ENCODE measurements around the gene ZNF639. TPM values are rescaled to one million over a fixed set of nuclear protein-coding genes. Genes with fewer than 3 reads are reported as not detected.

ZNF639 gene
- total and polyA plus RNA-seq, 4 donors: 22.5 to 40.0 (median 33.6) TPM

DNA sequence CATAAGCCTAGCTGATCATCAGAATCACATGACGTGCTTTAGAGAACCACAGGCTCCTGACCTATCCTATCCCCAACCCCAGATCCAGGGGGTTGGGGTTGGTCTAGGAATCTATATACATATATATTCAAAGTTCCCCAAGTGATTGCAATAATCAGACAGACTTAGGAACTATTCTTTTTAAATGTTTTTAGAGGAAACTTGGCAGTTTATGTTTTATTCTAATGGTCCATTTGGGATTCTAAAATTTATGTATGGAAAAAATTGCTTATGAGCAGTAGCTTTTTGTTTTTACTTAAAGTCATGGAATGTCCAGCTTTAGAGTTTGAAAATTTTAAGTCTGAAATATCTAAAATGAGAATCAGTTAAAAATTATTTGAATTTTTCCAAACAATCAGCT lies 46.8 kb downstream of the ZNF639 start:
- Histone ChIP-seq H3K27ac (ENCODE audit: low read depth in 1 of 2, low read length in 2 of 2) (no peak overlapping the region), H3K4me1 (ENCODE audit: control insufficient read depth in 1 of 2, insufficient read depth in 2 of 2, low read length in 2 of 2) (no peaks in the 10 kb centered on the region), H3K36me3 (ENCODE audit: control insufficient read depth in 1 of 2, insufficient read depth in 2 of 2, low read length in 1 of 2) (peaks cover 0 to 4% of the 10 kb centered on the region in 2 donors), H3K9me3 (ENCODE audit: control insufficient read depth, low read length) (no peaks in the 10 kb centered on the region), H3K4me3 (ENCODE audit: low read length in 2 of 2) (no peak overlapping the region), H3K27me3 (ENCODE audit: control insufficient read depth in 1 of 2, insufficient read depth in 2 of 2, low read length in 1 of 2) (no peaks in the 10 kb centered on the region)
- DNase-seq (no peak), ATAC-seq (ENCODE audit: low FRiP score) (no peak)
- 91 to 94% methylated on average over 1 of the region's 1 CpG for WGBS, 2 donors
- intact Hi-C loops (cut with DNase I): no loop called here

GRCh38 chr3:179373938-179374337 lies 51.1 kb downstream of the ZNF639 start:
- DNase-seq (no peak), ATAC-seq (ENCODE audit: low FRiP score) (no peak)
- WGBS, 2 donors: 97% methylated on average over 6 of the region's 6 CpGs
- no peaks in the 10 kb centered on the region for H3K36me3 ChIP-seq (ENCODE audit: control insufficient read depth in 1 of 2, insufficient read depth in 2 of 2, low read length in 1 of 2)
- H3K27ac ChIP-seq (ENCODE audit: low read depth in 1 of 2, low read length in 2 of 2): no peak overlapping the region
- H3K27me3 ChIP-seq (ENCODE audit: control insufficient read depth in 1 of 2, insufficient read depth in 2 of 2, low read length in 1 of 2): no peaks in the 10 kb centered on the region
- intact Hi-C loops (cut with DNase I): no loop called here
- H3K4me1 ChIP-seq (ENCODE audit: control insufficient read depth in 1 of 2, insufficient read depth in 2 of 2, low read length in 2 of 2): no peaks in the 10 kb centered on the region
- no peaks in the 10 kb centered on the region for H3K9me3 ChIP-seq (ENCODE audit: control insufficient read depth, low read length)
- no peak overlapping the region for H3K4me3 ChIP-seq (ENCODE audit: low read length in 2 of 2)

DNA sequence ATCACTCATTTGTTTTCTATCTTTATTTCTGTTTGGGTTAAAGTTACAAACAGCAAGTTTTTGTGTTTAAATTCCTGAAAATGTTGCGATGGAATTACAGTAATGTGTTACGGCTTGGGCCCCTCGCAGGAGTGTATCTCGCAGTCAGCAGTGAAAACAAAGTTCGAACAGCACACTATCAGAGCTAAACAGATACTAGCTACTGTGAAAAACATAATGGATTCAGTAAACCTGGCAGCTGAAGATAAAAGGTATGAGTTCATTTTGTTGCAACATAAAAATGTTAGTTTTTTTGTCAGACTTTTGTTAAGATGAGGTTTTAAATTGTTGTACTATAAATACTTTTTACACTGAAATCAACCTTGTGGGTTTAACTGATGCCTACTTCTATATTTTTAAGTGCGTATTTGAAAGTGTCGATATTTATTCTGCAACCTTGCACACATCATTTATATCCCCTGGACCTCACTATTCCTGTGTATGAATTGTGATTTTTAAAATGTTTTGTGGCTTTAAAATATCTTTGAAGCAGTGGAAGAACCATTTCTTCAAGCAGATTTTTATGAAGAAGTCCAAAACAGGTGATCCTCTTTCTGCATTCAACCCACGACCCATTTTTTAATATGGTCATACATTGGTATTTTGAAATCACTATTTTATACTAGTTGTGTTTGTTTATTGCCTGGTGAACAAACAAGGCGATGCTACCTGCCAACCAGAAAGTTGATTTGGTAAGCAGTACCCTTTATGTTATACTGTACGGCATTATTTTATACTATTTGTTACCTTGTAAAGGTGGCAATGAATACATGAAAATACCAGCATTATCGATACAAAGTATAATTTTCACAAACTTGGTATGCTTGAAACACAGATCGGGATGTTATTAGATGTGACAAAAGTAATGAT lies 52.5 kb downstream of the ZNF639 start:
- intact Hi-C loops (cut with DNase I): no loop called here
- Histone ChIP-seq H3K27me3 (ENCODE audit: control insufficient read depth in 1 of 2, insufficient read depth in 2 of 2, low read length in 1 of 2) (no peaks in the 10 kb centered on the region), H3K9me3 (ENCODE audit: control insufficient read depth, low read length) (no peaks in the 10 kb centered on the region), H3K27ac (ENCODE audit: low read depth in 1 of 2, low read length in 2 of 2) (no peak overlapping the region), H3K4me3 (ENCODE audit: low read length in 2 of 2) (no peak overlapping the region), H3K4me1 (ENCODE audit: control insufficient read depth in 1 of 2, insufficient read depth in 2 of 2, low read length in 2 of 2) (no peaks in the 10 kb centered on the region), H3K36me3 (ENCODE audit: control insufficient read depth in 1 of 2, insufficient read depth in 2 of 2, low read length in 1 of 2) (no peaks in the 10 kb centered on the region)
- WGBS, 2 donors: 89 to 90% methylated on average over 12 of the region's 12 CpGs
- ATAC-seq (ENCODE audit: low FRiP score) (no peak), DNase-seq (no peak)

DNA sequence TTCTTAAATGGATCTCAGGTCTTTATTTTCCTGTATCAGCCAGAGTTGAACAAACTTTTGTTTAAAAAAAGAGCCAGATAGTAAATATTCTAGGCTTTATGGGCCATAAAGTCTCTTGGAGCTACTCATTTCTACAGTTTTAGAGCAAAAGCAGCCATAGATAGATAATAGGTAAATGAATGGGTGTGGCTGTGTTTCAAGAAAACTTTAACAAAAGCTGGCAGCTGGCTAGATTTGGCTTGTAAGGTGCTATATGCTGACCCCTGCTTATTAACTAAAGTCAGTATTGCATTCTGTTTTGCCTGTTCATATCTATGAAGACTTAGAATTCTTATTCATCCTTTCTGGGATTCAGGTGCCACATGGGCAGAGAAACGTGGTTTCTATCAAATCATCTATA lies 53.6 kb downstream of the ZNF639 start:
- intact Hi-C loops (cut with DNase I): no loop called here
- no peaks in the 10 kb centered on the region for H3K36me3 ChIP-seq (ENCODE audit: control insufficient read depth in 1 of 2, insufficient read depth in 2 of 2, low read length in 1 of 2)
- ATAC-seq (ENCODE audit: low FRiP score): no peak

More for the DNA sequence above, 53.6 kb downstream of the ZNF639 start:
- no peak for DNase-seq
- H3K9me3 ChIP-seq (ENCODE audit: control insufficient read depth, low read length): no peaks in the 10 kb centered on the region
- WGBS, 2 donors: 84 to 94% methylated on average over 1 of the region's 1 CpG
- H3K4me1 ChIP-seq (ENCODE audit: control insufficient read depth in 1 of 2, insufficient read depth in 2 of 2, low read length in 2 of 2): no peaks in the 10 kb centered on the region
- H3K4me3 ChIP-seq (ENCODE audit: low read length in 2 of 2): no peak overlapping the region
- no peak overlapping the region for H3K27ac ChIP-seq (ENCODE audit: low read depth in 1 of 2, low read length in 2 of 2)
- H3K27me3 ChIP-seq (ENCODE audit: control insufficient read depth in 1 of 2, insufficient read depth in 2 of 2, low read length in 1 of 2): no peaks in the 10 kb centered on the region

Other genes starting within 250 kb of the ZNF639 start
- gene PIK3CA, start 174.7 kb upstream of the ZNF639 start, total RNA-seq: 10 to 100 TPM; 37.6 to 39.1 TPM
- 10 to 100 TPM in 1 of 2 donors, 1 to 10 TPM in 1; 7.6 to 13.9 TPM for gene PIK3CA, start 174.7 kb upstream of the ZNF639 start, polyA plus RNA-seq
- 1 to 10 TPM; 3.6 to 6.2 TPM for gene KCNMB3, start 71.9 kb upstream of the ZNF639 start, total RNA-seq
- 1 to 10 TPM; 2.5 to 4.4 TPM for gene KCNMB3, start 71.9 kb upstream of the ZNF639 start, polyA plus RNA-seq
- 10 to 100 TPM; 56.1 to 61.3 TPM for gene MFN1, start 24.7 kb downstream of the ZNF639 start, total RNA-seq
- 10 to 100 TPM in 1 of 2 donors, 1 to 10 TPM in 1; 9.9 to 25.3 TPM for gene MFN1, start 24.7 kb downstream of the ZNF639 start, polyA plus RNA-seq
- gene GNB4, start 128.4 kb downstream of the ZNF639 start, total RNA-seq: 10 to 100 TPM; 56.4 to 84.9 TPM
- gene GNB4, start 128.4 kb downstream of the ZNF639 start, polyA plus RNA-seq: 10 to 100 TPM; 12.7 to 26.0 TPM
- gene ACTL6A, start 239.9 kb downstream of the ZNF639 start, total RNA-seq: 10 to 100 TPM; 22.5 to 24.8 TPM
- gene ACTL6A, start 239.9 kb downstream of the ZNF639 start, polyA plus RNA-seq: 10 to 100 TPM; 22.9 to 35.4 TPM